WTC11 (cell line): ENCODE measurements around the gene GPR3. TPM values are rescaled to one million over a fixed set of nuclear protein-coding genes. Genes with fewer than 3 reads are reported as not detected.
A peak's percentile ranks its signal among the peaks of the same experiment; 100 is the strongest.

Source experiments
- ATAC-seq: fragments of 200-7000 bp; cut with Tn5 transposase; 2 replicates; pipeline ENCODE4 v1.10.0; 2021; ENCODE audit warnings: mild to moderate bottlenecking, moderate library complexity
- CTCF ChIA-PET: fragments of 300-600 bp; sonication (Branson Sonifier 250); formaldehyde crosslinking; loops from one replicate; lab custom pipeline; 2021; ENCODE audit warnings: antibody characterized with exemption; lab: Charles Lee
- POLR2A ChIA-PET: fragments of 350-600 bp; sonication (Branson Sonifier 250); formaldehyde crosslinking; loops from one replicate; lab custom pipeline; 2021; ENCODE audit warnings: antibody characterized with exemption; lab: Charles Lee
- DNase-seq: peaks from one replicate; pipeline ENCODE4 v3.0.0; 2021; ENCODE audit warnings: low spot score
- H3K27ac Mint-ChIP-seq: 2 replicates; pipeline ENCODE4 v1.8.0; 2021; ENCODE audit warnings: mixed read lengths
- H3K27me3 Mint-ChIP-seq: 2 replicates; pipeline ENCODE4 v1.8.0; 2021; ENCODE audit warnings: low read depth, mild to moderate bottlenecking, moderate library complexity, mixed read lengths
- H3K36me3 Mint-ChIP-seq: 2 replicates; pipeline ENCODE4 v1.8.0; 2021; ENCODE audit warnings: mixed read lengths
- H3K4me1 Mint-ChIP-seq: 2 replicates; pipeline ENCODE4 v1.8.0; 2022; ENCODE audit warnings: mixed read lengths
- H3K4me3 Mint-ChIP-seq: 2 replicates; pipeline ENCODE4 v1.8.0; 2021; ENCODE audit warnings: mild to moderate bottlenecking, moderate library complexity, mixed read lengths
- H3K9me3 Mint-ChIP-seq: 2 replicates; pipeline ENCODE4 v1.8.0; 2021; ENCODE audit warnings: mixed read lengths
- HMGA2 ChIP-seq: fragments of 250-450 bp; sonication (Bioruptor Pico); IDR thresholded peaks from 2 replicates; pipeline ENCODE4 v1.4.0; 2021; ENCODE audit warnings: mild to moderate bottlenecking, moderate library complexity
- MXD4 ChIP-seq: fragments of 250-450 bp; sonication (Bioruptor Pico); IDR thresholded peaks from 2 replicates; pipeline ENCODE4 v1.8.0; 2021; ENCODE audit warnings: mild to moderate bottlenecking, moderate library complexity, borderline replicate concordance
- MYBL2 ChIP-seq: sonication (generic); formaldehyde crosslinking; IDR thresholded peaks from 2 replicates; pipeline ENCODE4 v1.8.1; 2023; ENCODE audit warnings: mild to moderate bottlenecking, moderate library complexity, missing genetic modification reagents
- NFE2L1 ChIP-seq: sonication (generic); formaldehyde crosslinking; IDR thresholded peaks from 2 replicates; pipeline ENCODE4 v1.8.1; 2023; ENCODE audit warnings: missing genetic modification reagents
- NR2C2 ChIP-seq: sonication (generic); formaldehyde crosslinking; IDR thresholded peaks from 2 replicates; pipeline ENCODE4 v1.8.0; 2022; ENCODE audit warnings: mild to moderate bottlenecking, missing genetic modification reagents
- PRRX2 ChIP-seq: fragments of 250-450 bp; sonication (Bioruptor Pico); IDR thresholded peaks from 2 replicates; pipeline ENCODE4 v1.8.0; 2021; ENCODE audit warnings: mild to moderate bottlenecking
- SOX15 ChIP-seq: fragments of 250-450 bp; sonication (Bioruptor Pico); IDR thresholded peaks from 2 replicates; pipeline ENCODE4 v1.9.0; 2021; ENCODE audit warnings: mild to moderate bottlenecking
- SP1 ChIP-seq: sonication (generic); formaldehyde crosslinking; conservative IDR thresholded peaks from 2 replicates; pipeline ENCODE4 v1.8.1; 2022; ENCODE audit warnings: missing genetic modification reagents
- ZNF423 ChIP-seq: fragments of 250-450 bp; sonication (Bioruptor Pico); IDR thresholded peaks from 2 replicates; pipeline ENCODE4 v2.1.2; 2022; ENCODE audit warnings: mild to moderate bottlenecking, moderate library complexity
- ZNF671 ChIP-seq: fragments of 250-450 bp; sonication (Bioruptor Pico); IDR thresholded peaks from 2 replicates; pipeline ENCODE4 v1.8.0; 2021; ENCODE audit warnings: mild to moderate bottlenecking
- total RNA-seq: library from RNA; stranded (reverse); gene quantifications from 3 replicates; pipeline ENCODE4 v1.2.3, GENCODE V29; 2021
- TF ChIP-seq, protein P1 (sequence below): sonication (generic); formaldehyde crosslinking; IDR thresholded peaks from 2 replicates; pipeline ENCODE4 v1.8.0; 2023; ENCODE audit warnings: missing genetic modification reagents, mild to moderate bottlenecking, borderline replicate concordance
- TF ChIP-seq, protein P2 (sequence below): sonication (generic); formaldehyde crosslinking; IDR thresholded peaks from 2 replicates; pipeline ENCODE4 v1.8.0; 2022; ENCODE audit warnings: mild to moderate bottlenecking, missing genetic modification reagents
- TF ChIP-seq, protein P3 (sequence below): fragments of 250-450 bp; sonication (Bioruptor Pico); IDR thresholded peaks from 2 replicates; pipeline ENCODE4 v1.9.0; 2021; ENCODE audit warnings: moderate library complexity, mild to moderate bottlenecking, inconsistent platforms, borderline replicate concordance
- TF ChIP-seq, protein P4 (sequence below): sonication (generic); formaldehyde crosslinking; IDR thresholded peaks from 2 replicates; pipeline ENCODE4 v1.8.0; 2023; ENCODE audit warnings: missing genetic modification reagents
- TF ChIP-seq, protein P5 (sequence below): fragments of 200-600 bp; IDR thresholded peaks from 2 replicates; pipeline ENCODE4 v1.8.0; 2022; ENCODE audit warnings: antibody characterized with exemption
- TF ChIP-seq, protein P6 (sequence below): sonication (generic); formaldehyde crosslinking; IDR thresholded peaks from 2 replicates; pipeline ENCODE4 v1.8.1; 2023; ENCODE audit warnings: mild to moderate bottlenecking, missing genetic modification reagents
- TF ChIP-seq, protein P7 (sequence below): sonication (generic); formaldehyde crosslinking; IDR thresholded peaks from 2 replicates; pipeline ENCODE4 v1.8.1; 2022; ENCODE audit warnings: low read depth, missing genetic modification reagents, borderline replicate concordance

The GPR3 gene
- total RNA-seq, 1 experiment from 2014 or later, result 12.4 TPM

DNA sequence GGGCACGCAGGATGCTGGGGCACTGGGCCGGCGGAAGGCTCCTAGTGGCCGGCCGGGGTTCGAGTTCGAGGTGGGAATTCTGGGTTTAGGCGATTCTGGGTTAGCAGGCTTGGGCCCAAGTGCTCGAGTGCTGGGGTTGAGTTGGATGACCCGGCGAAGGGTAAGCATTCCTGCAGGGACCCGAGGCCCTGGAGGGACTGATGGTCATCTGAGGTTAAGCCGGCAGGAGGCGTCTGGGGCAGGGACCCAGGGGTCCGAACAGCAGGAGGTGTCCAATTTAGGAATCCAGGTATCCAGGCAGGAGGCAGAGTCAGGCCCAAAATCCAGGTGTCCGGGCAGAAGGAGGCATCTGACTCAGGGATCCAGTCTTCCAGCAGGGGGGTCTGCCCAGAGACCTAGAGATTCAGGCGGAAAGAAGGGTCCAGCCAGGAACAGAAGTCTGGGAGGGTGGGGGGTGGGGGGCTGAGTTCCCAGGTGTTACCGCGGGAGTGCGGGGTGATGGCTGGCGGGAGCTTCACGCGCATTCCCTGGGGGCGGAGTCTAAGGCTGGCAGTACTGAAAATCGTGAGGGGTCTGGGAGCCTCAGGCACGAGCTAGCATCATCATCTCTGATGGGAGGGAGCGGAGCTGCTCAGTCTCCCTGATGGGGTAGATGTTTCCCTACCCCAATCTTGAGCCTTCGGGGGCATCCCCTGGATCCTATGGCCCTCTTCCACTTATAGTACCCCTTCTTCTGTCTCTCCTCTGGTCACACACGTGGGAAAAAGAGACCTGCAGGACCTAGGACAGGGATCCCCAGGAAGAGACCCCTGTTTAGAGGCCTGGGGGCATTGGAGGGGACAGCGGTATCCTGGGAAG lies 585 bp downstream of the GPR3 start:
- no peaks in the 10 kb centered on the region for H3K9me3 Mint-ChIP-seq

DNA sequence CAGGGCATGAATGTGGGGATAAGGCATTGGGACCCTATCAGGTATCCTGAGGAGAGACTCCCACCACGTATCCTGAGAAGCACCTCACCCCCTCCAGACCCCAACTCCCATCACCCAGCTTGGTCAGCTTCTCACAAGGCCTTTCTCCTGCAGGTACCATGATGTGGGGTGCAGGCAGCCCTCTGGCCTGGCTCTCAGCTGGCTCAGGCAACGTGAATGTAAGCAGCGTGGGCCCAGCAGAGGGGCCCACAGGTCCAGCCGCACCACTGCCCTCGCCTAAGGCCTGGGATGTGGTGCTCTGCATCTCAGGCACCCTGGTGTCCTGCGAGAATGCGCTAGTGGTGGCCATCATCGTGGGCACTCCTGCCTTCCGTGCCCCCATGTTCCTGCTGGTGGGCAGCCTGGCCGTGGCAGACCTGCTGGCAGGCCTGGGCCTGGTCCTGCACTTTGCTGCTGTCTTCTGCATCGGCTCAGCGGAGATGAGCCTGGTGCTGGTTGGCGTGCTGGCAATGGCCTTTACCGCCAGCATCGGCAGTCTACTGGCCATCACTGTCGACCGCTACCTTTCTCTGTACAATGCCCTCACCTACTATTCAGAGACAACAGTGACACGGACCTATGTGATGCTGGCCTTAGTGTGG lies 1.3 kb downstream of the GPR3 start:
- Mint-ChIP-seq H3K4me1 (peaks cover 33% of the 10 kb centered on the region), H3K27ac (no peak overlapping the region), H3K27me3 (peaks cover 3% of the 10 kb centered on the region; the same call in 1 of the 2 replicates), H3K4me3 (peak overlapping the region; percentile 91), H3K9me3 (no peaks in the 10 kb centered on the region), H3K36me3 (no peaks in the 10 kb centered on the region)
- POLR2A ChIA-PET, result interaction anchor here (1.0 kb wide), 1 partner anchor 11 kb away, joined by 3 read pairs; no protein-coding TSS in a partner anchor
- DNase-seq (no peak), ATAC-seq (no peak)
- CTCF ChIA-PET, result interaction anchor here (0.6 to 5.2 kb wide), 22 partner anchors 9 to 349 kb away, joined by 3 to 44 read pairs (median 5); partner anchors contain the start of gene MAP3K6
- TF ChIP-seq NFE2L1, result no peak
- TF ChIP-seq MYBL2 (CRISPR knock-in tag), result no peak
- TF ChIP-seq SOX15 (CRISPR knock-in tag), result no peak
- TF ChIP-seq, protein P1, sequence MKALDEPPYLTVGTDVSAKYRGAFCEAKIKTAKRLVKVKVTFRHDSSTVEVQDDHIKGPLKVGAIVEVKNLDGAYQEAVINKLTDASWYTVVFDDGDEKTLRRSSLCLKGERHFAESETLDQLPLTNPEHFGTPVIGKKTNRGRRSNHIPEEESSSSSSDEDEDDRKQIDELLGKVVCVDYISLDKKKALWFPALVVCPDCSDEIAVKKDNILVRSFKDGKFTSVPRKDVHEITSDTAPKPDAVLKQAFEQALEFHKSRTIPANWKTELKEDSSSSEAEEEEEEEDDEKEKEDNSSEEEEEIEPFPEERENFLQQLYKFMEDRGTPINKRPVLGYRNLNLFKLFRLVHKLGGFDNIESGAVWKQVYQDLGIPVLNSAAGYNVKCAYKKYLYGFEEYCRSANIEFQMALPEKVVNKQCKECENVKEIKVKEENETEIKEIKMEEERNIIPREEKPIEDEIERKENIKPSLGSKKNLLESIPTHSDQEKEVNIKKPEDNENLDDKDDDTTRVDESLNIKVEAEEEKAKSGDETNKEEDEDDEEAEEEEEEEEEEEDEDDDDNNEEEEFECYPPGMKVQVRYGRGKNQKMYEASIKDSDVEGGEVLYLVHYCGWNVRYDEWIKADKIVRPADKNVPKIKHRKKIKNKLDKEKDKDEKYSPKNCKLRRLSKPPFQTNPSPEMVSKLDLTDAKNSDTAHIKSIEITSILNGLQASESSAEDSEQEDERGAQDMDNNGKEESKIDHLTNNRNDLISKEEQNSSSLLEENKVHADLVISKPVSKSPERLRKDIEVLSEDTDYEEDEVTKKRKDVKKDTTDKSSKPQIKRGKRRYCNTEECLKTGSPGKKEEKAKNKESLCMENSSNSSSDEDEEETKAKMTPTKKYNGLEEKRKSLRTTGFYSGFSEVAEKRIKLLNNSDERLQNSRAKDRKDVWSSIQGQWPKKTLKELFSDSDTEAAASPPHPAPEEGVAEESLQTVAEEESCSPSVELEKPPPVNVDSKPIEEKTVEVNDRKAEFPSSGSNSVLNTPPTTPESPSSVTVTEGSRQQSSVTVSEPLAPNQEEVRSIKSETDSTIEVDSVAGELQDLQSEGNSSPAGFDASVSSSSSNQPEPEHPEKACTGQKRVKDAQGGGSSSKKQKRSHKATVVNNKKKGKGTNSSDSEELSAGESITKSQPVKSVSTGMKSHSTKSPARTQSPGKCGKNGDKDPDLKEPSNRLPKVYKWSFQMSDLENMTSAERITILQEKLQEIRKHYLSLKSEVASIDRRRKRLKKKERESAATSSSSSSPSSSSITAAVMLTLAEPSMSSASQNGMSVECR (CRISPR knock-in tag), result no peak
- TF ChIP-seq, protein P2, sequence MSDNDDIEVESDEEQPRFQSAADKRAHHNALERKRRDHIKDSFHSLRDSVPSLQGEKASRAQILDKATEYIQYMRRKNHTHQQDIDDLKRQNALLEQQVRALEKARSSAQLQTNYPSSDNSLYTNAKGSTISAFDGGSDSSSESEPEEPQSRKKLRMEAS (CRISPR knock-in tag), result no peak
- TF ChIP-seq NR2C2 (CRISPR knock-in tag), result no peak
- TF ChIP-seq HMGA2 (CRISPR knock-in tag), result no peak
- TF ChIP-seq ZNF671 (CRISPR knock-in tag), result no peak
- TF ChIP-seq, protein P3, sequence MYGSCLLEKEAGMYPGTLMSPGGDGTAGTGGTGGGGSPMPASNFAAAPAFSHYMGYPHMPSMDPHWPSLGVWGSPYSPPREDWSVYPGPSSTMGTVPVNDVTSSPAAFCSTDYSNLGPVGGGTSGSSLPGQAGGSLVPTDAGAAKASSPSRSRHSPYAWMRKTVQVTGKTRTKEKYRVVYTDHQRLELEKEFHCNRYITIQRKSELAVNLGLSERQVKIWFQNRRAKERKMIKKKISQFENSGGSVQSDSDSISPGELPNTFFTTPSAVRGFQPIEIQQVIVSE (CRISPR knock-in tag), result no peak
- TF ChIP-seq PRRX2 (CRISPR knock-in tag), result no peak
- TF ChIP-seq SP1 (CRISPR knock-in tag), result no peak
- TF ChIP-seq, protein P4, sequence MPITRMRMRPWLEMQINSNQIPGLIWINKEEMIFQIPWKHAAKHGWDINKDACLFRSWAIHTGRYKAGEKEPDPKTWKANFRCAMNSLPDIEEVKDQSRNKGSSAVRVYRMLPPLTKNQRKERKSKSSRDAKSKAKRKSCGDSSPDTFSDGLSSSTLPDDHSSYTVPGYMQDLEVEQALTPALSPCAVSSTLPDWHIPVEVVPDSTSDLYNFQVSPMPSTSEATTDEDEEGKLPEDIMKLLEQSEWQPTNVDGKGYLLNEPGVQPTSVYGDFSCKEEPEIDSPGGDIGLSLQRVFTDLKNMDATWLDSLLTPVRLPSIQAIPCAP (CRISPR knock-in tag), result no peak
- TF ChIP-seq, protein P5, sequence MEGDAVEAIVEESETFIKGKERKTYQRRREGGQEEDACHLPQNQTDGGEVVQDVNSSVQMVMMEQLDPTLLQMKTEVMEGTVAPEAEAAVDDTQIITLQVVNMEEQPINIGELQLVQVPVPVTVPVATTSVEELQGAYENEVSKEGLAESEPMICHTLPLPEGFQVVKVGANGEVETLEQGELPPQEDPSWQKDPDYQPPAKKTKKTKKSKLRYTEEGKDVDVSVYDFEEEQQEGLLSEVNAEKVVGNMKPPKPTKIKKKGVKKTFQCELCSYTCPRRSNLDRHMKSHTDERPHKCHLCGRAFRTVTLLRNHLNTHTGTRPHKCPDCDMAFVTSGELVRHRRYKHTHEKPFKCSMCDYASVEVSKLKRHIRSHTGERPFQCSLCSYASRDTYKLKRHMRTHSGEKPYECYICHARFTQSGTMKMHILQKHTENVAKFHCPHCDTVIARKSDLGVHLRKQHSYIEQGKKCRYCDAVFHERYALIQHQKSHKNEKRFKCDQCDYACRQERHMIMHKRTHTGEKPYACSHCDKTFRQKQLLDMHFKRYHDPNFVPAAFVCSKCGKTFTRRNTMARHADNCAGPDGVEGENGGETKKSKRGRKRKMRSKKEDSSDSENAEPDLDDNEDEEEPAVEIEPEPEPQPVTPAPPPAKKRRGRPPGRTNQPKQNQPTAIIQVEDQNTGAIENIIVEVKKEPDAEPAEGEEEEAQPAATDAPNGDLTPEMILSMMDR, result no peak
- TF ChIP-seq, protein P6, sequence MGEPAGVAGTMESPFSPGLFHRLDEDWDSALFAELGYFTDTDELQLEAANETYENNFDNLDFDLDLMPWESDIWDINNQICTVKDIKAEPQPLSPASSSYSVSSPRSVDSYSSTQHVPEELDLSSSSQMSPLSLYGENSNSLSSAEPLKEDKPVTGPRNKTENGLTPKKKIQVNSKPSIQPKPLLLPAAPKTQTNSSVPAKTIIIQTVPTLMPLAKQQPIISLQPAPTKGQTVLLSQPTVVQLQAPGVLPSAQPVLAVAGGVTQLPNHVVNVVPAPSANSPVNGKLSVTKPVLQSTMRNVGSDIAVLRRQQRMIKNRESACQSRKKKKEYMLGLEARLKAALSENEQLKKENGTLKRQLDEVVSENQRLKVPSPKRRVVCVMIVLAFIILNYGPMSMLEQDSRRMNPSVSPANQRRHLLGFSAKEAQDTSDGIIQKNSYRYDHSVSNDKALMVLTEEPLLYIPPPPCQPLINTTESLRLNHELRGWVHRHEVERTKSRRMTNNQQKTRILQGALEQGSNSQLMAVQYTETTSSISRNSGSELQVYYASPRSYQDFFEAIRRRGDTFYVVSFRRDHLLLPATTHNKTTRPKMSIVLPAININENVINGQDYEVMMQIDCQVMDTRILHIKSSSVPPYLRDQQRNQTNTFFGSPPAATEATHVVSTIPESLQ, result no peak
- TF ChIP-seq MXD4, result no peak

More for the DNA sequence above, 585 bp downstream of the GPR3 start:
- H3K27me3 Mint-ChIP-seq, result peaks cover 3% of the 10 kb centered on the region; the same call in 1 of the 2 replicates
- POLR2A ChIA-PET, result interaction anchor here (1.0 to 2.1 kb wide), 2 partner anchors 10 to 26 kb away, joined by 3 to 7 read pairs; partner anchors contain the start of gene MAP3K6
- CTCF ChIA-PET, result interaction anchor here (0.6 to 5.2 kb wide), 25 partner anchors 8 to 348 kb away, joined by 3 to 44 read pairs (median 5); partner anchors contain the start of genes CD164L2 and MAP3K6
- peak; percentile 5 for ATAC-seq
- H3K4me3 Mint-ChIP-seq, result peak overlapping the region; percentile 91
- H3K27ac Mint-ChIP-seq, result peak overlapping the region; percentile 84
- H3K4me1 Mint-ChIP-seq, result peaks cover 31% of the 10 kb centered on the region
- DNase-seq, result no peak
- no peaks in the 10 kb centered on the region for H3K36me3 Mint-ChIP-seq
- TF ChIP-seq, protein P7, sequence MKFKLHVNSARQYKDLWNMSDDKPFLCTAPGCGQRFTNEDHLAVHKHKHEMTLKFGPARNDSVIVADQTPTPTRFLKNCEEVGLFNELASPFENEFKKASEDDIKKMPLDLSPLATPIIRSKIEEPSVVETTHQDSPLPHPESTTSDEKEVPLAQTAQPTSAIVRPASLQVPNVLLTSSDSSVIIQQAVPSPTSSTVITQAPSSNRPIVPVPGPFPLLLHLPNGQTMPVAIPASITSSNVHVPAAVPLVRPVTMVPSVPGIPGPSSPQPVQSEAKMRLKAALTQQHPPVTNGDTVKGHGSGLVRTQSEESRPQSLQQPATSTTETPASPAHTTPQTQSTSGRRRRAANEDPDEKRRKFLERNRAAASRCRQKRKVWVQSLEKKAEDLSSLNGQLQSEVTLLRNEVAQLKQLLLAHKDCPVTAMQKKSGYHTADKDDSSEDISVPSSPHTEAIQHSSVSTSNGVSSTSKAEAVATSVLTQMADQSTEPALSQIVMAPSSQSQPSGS, result no peak
- peak; percentile 89 for TF ChIP-seq ZNF423 (CRISPR knock-in tag)
